Activated effector memory CD4-positive, alpha-beta T cell treated with Interleukin-2 at 50 U/mL for 16 hours (primary cell): ENCODE results near the gene ZNF524.
A peak's percentile ranks its signal among the peaks of the same experiment; 100 is the strongest.
"Not testable (repeated sequence)": the region's sequence is repeated elsewhere in the genome, so short reads cannot be mapped to it uniquely, and the experiment has no call there.

Experiments
- DNase-seq: peaks from one replicate; pipeline ENCODE4 v3.0.0-alpha.2; 2020

The ZNF524 gene, protein sequence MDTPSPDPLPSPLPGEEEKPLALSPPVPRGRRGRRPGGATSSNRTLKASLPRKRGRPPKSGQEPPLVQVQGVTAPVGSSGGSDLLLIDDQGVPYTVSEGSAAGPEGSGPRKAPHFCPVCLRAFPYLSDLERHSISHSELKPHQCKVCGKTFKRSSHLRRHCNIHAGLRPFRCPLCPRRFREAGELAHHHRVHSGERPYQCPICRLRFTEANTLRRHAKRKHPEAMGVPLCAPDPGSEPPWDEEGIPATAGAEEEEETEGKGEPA

GRCh38 chr19:55599842-55600661 is at the start of gene ZNF524:
ZNF524 (plus strand) TSS chr19:55600288; CDS start chr19:55602113, 1,825 bp downstream.
- DNase-seq, result peak; percentile 82

DNA sequence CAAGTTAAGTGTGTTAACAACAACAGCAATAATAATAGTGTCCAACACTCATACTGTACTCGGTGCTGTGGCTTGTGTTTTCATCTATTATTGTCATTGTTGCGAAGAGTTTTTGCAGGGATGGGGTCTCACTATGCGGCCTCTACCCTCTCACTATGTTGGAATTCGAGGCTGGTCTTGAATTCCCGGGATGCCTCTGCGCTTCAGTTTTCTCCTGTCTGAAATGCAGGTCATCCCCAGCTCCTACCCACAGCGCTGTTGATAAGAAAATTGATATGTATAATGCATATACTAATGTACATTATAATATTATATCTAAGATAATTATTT is 49.8 kb upstream of the ZNF524 start:
- no peak for DNase-seq

DNA sequence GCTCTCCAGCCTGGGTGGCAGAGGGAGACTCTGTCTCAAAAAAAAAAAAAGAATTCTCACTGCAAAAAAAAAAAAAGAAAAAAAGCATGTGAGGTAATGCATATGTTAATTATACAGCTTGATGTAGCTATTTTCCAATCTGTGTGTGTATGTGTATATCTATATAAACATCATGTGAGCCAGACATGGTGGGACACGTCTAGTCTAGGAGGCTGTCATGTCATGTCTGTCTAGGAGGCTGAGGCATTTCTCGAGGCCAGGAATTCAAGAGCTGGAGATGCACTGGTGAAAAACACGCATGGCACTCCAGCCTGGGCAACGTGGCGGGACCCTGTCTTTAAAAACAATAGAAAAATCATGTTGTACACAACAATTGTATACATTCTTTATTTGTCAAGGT is 47.9 kb upstream of the ZNF524 start:
- no peak for DNase-seq

DNA sequence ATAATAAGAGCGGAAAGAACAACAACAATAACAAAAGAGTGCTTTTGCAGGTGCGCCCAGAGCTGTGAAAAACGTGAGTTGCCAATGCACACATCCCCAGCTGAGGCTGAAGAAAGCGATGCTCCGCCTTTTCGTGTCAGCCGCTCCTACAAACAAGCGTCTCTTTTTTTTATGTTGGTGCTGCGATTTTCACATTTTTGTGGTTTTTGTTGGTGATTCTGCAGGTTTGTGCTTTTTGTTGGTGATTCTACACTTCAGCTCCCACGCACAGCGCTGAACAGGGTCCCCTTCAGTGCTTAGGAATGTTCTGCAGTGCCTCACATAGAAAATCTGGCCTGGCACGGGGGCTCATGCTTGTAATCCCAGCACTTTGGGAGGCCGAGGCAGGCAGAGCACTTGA is 47.5 kb upstream of the ZNF524 start:
- DNase-seq, result no peak

DNA sequence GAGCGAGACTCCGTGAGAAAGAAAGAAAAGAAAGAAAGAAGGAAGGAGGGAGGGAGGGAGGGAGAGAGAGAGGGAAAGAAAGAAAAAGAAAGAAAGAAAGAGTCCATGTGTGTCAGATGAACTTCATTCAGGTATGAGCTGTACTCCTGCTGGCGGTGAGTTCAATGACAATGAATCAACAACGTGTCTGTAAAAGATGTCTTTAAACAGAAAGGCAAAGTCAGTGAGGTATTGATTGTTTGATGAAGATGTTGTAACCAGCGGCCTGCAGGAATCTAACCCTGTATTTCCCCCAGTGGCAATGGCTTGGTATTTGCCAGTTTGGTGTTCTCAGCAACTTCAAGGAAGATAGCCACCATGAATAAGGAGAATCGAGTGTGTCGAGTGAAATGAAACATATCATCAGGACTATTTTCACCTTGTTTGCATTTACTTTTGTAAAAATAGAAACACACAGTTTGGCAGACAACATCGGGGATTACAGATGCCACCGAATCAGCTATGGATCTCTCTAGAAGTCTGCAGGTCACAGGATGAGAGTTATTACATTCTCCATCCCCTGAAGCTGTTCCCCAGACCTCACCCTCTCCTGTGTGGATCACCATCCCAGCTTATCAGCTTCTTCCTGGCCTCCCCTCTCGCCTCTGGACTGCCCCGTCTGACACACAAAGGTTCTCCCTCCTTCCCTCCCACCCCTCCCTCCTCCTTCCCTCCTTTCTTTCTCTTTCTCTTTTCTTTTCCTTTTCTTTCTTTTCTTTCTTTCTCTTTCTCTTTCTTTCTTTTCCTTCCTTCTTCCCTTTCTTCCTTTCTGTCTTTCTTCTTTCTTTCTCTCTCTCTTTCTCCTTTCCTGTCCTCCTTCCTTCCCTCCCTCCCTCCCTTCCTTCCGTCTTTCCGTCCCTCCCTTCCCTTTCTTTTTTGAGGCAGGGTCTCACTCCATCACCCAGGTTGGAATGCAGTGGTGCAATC is 46.6 kb upstream of the ZNF524 start:
- no peak for DNase-seq

DNA sequence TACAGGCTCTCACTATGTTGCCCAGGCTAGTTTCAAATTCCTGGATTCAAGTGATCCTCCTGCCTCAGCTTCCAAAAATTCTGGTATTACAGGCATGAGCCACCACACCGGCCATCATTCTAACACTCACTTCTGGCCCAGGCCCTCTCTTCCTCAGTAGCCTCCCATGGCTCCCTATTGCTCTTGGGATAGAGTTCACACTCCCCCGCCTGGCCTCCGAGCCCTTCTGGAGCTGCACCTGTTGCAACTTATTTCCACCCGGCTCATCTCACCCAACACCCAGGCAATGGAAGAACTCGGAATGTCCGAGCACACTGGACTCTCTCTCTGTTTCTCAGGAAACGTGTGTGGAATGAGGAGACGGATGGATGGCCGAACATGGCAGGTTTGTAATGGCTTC is 45.8 kb upstream of the ZNF524 start:
- DNase-seq, result no peak

- DNase-seq, result no peak
Measured at GRCh38 chr19:55554741-55555152, 45.3 kb upstream of the ZNF524 start.

- DNase-seq, result no peak
Measured at GRCh38 chr19:55559684-55560083, 40.4 kb upstream of the ZNF524 start.

DNA sequence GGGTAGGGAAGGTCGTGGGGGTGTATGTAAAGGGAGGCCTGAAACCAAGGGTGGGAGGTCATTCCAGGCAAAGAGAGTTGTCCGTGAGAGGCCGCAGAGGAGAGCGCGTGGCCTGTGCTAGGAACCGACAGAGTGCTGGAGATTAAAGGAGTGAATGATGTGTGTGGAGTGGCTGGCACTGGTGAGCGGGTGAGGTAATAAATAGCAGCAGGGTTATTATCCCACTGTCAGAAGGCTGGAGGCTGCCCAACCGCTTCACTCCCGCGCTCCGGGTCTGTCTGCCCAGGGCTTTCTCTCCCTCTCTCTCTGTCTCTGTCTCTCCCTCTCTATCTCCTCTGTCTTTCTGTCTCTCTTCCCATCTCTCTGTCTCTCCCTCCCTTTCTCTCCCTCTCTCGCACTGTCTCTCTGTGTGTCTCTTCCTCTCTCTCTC is 36.8 kb upstream of the ZNF524 start:
- DNase-seq, result no peak

- no peak for DNase-seq
Measured at GRCh38 chr19:55566823-55567222, 33.3 kb upstream of the ZNF524 start.

- DNase-seq, result no peak
Measured at GRCh38 chr19:55567708-55568328, 32.3 kb upstream of the ZNF524 start.

DNA sequence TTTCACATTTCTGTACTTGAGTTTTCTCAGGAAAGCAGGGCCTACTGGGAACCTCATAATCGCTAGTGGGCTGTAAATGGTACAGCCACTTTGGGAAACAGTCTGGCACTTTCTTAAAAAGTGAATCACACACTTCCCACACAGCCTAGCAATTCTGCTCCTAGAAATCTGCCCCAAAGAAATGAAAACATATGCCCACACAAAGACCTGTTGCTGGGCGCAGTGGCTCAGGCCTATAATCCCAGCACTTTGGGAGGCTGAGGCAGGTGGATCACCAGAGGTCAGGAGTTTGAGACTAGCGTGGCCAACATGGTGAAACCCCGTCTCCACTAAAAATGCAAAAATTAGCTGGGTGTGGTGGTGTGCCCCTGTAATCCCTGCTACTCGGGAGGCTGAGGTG is 30.6 kb upstream of the ZNF524 start:
- not testable (repeated sequence) for DNase-seq

DNA sequence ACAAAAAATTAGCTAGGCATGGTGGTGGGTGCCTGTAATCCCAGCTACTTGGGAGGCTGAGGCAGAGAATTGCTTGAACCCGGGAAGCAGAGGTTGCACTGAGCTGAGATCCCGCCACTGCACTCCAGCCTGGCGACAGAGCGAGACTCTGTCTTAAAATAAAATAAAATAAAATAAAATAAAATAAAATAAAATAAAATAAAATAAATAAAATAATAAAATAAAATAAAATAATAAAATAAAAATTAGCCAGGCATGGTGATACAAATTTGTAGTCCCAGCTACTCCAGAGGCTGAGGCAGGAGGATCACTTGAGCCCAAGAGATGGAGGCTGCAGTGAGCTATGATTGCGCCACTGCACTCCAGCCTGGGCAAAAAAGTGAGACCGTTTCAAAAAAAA is 26.2 kb upstream of the ZNF524 start:
- not testable (repeated sequence) for DNase-seq

- DNase-seq, result no peak
Measured at GRCh38 chr19:55576746-55577145, 23.3 kb upstream of the ZNF524 start.

DNA sequence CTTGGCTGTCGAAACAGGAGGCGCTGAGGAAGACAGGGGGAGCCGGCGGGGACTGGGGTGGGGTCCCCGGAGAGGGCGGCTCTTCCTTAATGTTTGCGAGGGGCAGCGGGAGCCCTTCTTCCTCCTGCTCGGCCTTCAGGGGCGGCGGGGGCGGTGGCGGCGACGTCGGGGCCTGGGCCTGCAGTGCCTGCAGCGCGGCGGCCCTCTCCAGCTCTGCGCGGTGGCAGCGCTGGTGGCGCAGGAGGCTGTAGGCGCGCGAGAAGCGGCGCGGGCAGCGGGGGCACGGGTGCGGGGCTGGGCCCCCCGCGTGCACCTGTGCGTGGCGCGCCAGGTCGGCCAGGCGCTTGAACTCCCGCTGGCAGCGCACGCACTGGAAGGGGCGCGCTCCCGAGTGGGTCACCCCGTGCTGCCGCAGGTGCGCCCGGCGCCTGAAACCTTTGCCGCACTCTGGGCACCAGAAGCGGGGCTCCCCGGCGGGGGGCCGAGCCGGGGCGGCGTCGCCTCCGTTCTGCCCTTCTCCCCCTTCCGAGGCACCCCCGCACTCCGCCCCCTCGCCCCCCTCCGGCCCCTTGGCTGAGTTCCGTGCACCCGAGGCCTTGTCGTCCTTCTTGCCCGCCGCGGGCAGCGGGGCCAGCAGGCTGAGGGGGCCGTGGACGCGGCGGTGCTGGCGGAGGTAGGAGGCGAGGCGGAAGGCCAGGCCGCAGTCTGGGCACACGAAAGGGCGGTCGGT is 21.9 kb upstream of the ZNF524 start:
- DNase-seq, result no peak

DNA sequence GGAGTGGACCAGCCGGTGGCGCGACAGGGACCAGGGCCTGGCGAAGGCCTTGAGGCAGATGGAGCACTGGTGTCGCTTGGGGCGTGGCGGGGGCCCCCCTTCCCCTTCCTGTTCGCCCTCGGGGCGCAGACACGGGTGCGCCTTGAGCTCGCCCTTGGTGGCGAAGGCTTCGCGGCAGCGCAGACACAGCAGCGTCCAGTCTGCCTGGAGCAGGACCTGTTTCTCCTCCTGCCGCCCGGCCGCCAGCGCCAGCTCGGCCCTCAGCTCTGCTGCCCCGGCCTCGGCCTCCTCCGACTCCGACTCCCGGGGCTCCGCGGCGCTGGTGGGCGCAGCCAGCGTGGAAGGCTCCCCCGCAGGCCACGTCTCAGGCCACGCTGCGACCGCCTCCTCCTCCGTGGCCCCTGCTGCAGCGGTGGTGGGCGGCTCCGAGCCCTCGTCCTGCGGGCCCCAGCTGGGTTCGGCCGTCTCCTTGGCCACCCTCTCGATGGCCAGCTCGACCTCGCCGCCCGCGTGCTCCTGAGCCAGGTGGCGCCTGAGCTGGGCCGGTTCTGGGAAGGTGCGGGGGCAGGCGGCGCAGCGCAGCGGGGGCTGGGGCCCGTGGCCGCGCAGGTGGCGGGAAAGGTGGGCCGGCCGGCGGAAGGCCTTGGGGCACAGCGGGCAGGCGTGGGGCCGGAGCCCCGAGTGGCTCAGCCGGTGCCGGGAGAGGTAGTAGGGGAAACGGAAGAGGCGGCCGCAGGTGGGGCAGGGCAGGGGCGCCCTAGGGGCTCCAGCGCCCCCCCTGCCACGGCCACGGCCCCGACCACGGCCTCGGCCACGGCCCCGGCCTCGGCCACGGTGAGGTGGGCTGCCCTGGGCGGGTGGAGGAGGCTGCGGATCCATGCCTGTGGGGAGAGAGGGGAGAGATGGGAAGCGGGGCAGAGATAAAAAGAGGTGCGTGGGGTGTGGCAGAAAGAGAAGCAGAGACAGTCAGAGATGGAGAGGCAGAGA is 21.0 kb upstream of the ZNF524 start:
- no peak for DNase-seq

DNA sequence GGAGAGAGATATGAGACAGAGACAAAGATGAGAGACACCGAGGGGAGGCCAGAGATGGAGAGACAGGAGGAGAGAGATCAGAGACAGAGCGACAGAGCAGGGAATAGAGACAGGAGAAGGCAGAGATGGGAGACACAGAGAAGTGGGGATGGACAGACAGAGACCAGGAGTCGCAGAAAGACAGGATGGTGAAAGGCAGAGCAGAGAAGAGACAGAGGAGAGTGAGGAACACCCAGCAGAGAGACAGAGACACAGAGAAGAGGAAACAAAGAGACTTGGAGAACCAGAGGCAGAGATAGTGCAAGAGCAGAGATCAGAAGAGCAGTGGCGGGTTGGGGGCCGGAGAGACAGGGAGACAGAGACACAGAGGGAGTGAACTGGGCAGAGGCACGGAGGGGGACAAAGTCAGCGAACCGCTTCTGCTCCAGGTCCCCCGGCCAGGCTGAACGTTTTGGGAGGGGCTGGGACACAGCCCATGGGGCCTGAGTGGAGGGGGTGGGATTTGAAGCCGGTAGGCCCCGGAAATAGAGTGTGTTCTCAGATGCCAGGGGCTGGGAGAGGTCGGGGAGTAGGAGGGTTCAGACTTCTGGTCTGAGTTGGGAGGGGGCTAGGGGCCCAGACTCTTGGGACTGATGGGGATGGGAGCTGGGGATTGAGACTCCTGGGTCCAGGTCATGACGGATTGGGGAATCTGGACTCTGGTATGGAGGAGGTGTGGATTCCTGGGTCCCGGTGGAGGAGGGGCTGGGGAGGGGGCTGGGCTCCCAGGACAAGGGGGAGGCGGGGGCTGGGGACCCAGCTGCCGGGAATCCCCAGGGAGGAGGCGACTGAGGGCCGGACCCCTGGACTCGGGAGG is 20.1 kb upstream of the ZNF524 start:
- DNase-seq, result no peak

DNA sequence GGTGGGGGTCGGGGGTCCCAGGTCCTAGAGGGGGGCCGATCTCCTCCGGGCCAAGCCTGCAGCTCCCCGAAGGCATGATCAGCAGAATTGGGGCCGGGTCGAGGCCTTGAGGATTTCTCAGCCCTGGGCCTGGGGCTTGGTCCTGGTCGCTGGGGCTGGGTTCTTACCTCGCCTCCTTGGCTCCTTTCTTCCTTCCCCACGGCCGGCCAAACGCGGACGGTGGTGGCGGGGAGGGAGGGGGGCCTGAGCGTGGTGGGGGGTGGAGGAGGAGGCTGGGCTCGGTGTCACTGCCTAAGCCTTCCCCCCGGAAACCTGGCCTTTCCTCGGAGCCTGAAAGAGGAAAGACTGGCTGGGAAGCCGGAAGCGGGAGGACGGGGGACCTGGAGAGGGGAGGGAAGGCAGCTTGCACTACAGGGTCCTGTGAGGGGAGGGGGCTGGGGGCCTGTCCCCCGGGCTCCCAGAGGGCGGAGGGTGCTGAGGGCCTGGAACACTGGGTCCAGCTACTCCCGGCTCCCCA is 19.4 kb upstream of the ZNF524 start, which contains the start of gene ZNF579:
TSS of gene ZNF579 (minus strand) at position 221 of the 517 bp plus-strand sequence. CDS start 1,209 bp downstream, outside the sequence.
- peak; percentile 62 for DNase-seq

DNA sequence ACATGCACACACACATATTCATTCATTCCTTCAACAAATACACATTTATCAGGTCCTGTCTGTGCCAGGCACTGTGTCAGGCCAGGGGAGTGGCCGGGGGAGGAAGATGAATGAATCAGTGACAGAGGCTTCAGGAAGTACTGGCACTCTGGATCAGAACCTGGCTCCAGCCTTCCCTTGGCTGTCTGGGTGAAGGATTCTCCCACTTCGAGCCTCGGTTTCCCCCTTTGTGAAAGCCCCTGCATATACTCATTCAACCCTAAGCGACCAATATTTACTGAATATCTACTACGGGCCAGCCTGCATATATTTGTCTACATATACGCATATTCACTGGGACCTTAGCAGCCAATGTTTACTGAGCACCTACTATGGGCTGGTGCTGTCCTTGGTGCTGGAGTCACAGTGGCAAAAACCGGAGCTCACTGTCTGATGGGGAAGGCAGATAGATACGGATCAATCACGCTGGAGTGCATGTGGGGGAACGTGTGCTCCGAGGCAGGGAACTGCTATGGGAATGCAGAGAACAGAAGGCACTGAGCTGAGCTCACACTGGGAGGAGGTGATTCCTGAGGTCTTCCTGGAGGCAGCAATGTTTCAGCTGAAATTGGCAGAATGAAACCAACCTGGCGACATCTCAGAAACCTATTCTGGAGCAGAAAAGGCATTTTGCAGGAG is 18.8 kb upstream of the ZNF524 start:
- DNase-seq, result no peak
